A549 (cell line): ENCODE data around the gene TMEM167B. TPM values are rescaled to one million over a fixed set of nuclear protein-coding genes. Genes with fewer than 3 reads are reported as not detected.

Experiments
- ATAC-seq, 2 experiments: fragments of 200-7000 bp in 1 of 2; fragments of >200 bp in 1 of 2; cut with Nextera tagmentation in 1 of 2; cut with Tn5 transposase in 1 of 2; 3 replicates each; pipeline versions ENCODE4 v1.8.0 to v1.9.1; 2018 to 2020; ENCODE audit warnings: mild to moderate bottlenecking in 1 of 2, moderate library complexity in 1 of 2
- CTCF ChIA-PET: fragments of 300-600 bp; sonication (Branson Sonifier 250); formaldehyde crosslinking; extraction: SDS; loops from one replicate; lab custom pipeline; 2021; ENCODE audit warnings: antibody characterized with exemption, inconsistent platforms; lab: Yijun Ruan, JAX
- POLR2A ChIA-PET: fragments of 350-600 bp; formaldehyde crosslinking; extraction: SDS; loops from one replicate; lab custom pipeline; 2021; ENCODE audit warnings: antibody characterized with exemption, inconsistent platforms; lab: Yijun Ruan, JAX
- DNase-seq, 2 experiments: peaks; one replicate each; pipeline versions ENCODE4 v3.0.0 to v3.0.0-alpha.2; 2011 to 2016; ENCODE audit warnings: low read depth in 1 of 2, low spot score in 1 of 2
- FAIRE-seq: peaks from 2 replicates; lab custom pipeline; 2011; peaks lifted over from hg19 to GRCh38; lab: Jason Lieb, UNC
- H3K27ac ChIP-seq, 2 experiments: fragments of >200 bp; sonication (Bioruptor Twin); formaldehyde crosslinking; 3 replicates each; pipeline ENCODE4 v1.5.1; 2016 to 2017
- H3K4me1 ChIP-seq: fragments of >200 bp; sonication (Bioruptor Twin); formaldehyde crosslinking; 3 replicates; pipeline ENCODE4 v1.6.1; 2016
- H3K4me2 ChIP-seq: fragments of >200 bp; sonication (Bioruptor Twin); formaldehyde crosslinking; 3 replicates; pipeline ENCODE4 v1.6.1; 2016
- H3K4me3 ChIP-seq: fragments of >200 bp; sonication (Bioruptor Twin); formaldehyde crosslinking; 3 replicates; pipeline ENCODE4 v1.5.1; 2016
- H3K9me3 ChIP-seq: fragments of >200 bp; sonication (Bioruptor Twin); formaldehyde crosslinking; 3 replicates; pipeline ENCODE4 v1.6.1; 2016
- CBX2 ChIP-seq: fragments of 200-600 bp; sonication (generic); IDR thresholded peaks from 2 replicates; pipeline ENCODE4 v1.6.1; 2016; ENCODE audit warnings: low read depth, mild to moderate bottlenecking, borderline replicate concordance
- CEBPB ChIP-seq, 2 experiments: fragments of >200 bp in 1 of 2; sonication (Bioruptor Twin) in 1 of 2; formaldehyde crosslinking in 1 of 2; IDR thresholded peaks; 2 replicates each; pipeline ENCODE4 v1.6.1; 2012 to 2016
- CTCF ChIP-seq: fragments of >200 bp; sonication (Bioruptor Twin); formaldehyde crosslinking; IDR thresholded peaks from 3 replicates; pipeline ENCODE4 v1.5.1; 2016
- EHMT2 ChIP-seq: fragments of 200-600 bp; sonication (generic); IDR thresholded peaks from 2 replicates; pipeline ENCODE4 v1.6.1; 2016; ENCODE audit warnings: antibody characterized with exemption, low read depth, mild to moderate bottlenecking, moderate library complexity
- ELK1 ChIP-seq: fragments of 150-350 bp; IDR thresholded peaks from 2 replicates; pipeline ENCODE4 v1.6.1; 2014; ENCODE audit warnings: low read depth, mild to moderate bottlenecking, low read length
- EP300 ChIP-seq, 2 experiments: fragments of >200 bp; sonication (Bioruptor Twin); formaldehyde crosslinking; IDR thresholded peaks; 2 replicates in 1 of 2; 3 replicates in 1 of 2; pipeline ENCODE4 v1.6.1; 2016 to 2017
- FOSB ChIP-seq: fragments of 250-450 bp; sonication (Bioruptor Pico); IDR thresholded peaks from 2 replicates; pipeline ENCODE4 v1.5.0; 2020; ENCODE audit warnings: mild to moderate bottlenecking, moderate library complexity
- HDAC2 ChIP-seq: fragments of 200-600 bp; sonication (generic); IDR thresholded peaks from 2 replicates; pipeline ENCODE4 v1.6.1; 2016
- HOXA7 ChIP-seq: fragments of 250-450 bp; sonication (Bioruptor Pico); IDR thresholded peaks from 2 replicates; pipeline ENCODE4 v1.5.0; 2020; ENCODE audit warnings: mild to moderate bottlenecking, moderate library complexity
- JUNB ChIP-seq: fragments of >200 bp; sonication (Bioruptor Twin); formaldehyde crosslinking; IDR thresholded peaks from 2 replicates; pipeline ENCODE4 v1.6.1; 2016
- MAFK ChIP-seq: fragments of 450-650 bp; IDR thresholded peaks from 2 replicates; pipeline ENCODE4 v1.6.1; 2014; ENCODE audit not compliant: partially characterized antibody
- MYC ChIP-seq: IDR thresholded peaks from 2 replicates; pipeline ENCODE4 v1.6.1; 2012; ENCODE audit warnings: mild to moderate bottlenecking, inconsistent platforms, low read length, improper control_type of control experiment, borderline replicate concordance
- NFE2L2 ChIP-seq: fragments of 150-350 bp; conservative IDR thresholded peaks from 2 replicates; pipeline ENCODE4 v1.6.1; 2014; ENCODE audit warnings: low read length
- RCOR1 ChIP-seq: fragments of 150-350 bp; IDR thresholded peaks from 2 replicates; pipeline ENCODE4 v1.6.1; 2014; ENCODE audit warnings: antibody characterized with exemption, low read length, low read depth
- RFX5 ChIP-seq: fragments of 450-650 bp; IDR thresholded peaks from 2 replicates; pipeline ENCODE4 v1.7.1; 2014; ENCODE audit warnings: antibody characterized with exemption, mild to moderate bottlenecking, moderate library complexity
- RNF2 ChIP-seq: fragments of 200-600 bp; sonication (generic); IDR thresholded peaks from 2 replicates; pipeline ENCODE4 v1.6.1; 2016; ENCODE audit warnings: low read depth, mild to moderate bottlenecking, antibody characterized with exemption, moderate library complexity, borderline replicate concordance
- TFCP2L1 ChIP-seq: fragments of 250-450 bp; sonication (Bioruptor Pico); IDR thresholded peaks from 2 replicates; pipeline ENCODE4 v1.5.0; 2021; ENCODE audit warnings: mild to moderate bottlenecking
- WGBS: methylation state at CpG from one replicate; pipeline ENCODE4 v1.1.6; 2017; ENCODE audit errors: missing lambda C conversion rate; 5-methylcytosine and 5-hydroxymethylcytosine counted together
- polyA plus RNA-seq, 4 experiments: library from polyadenylated mRNA; depleted of rRNA in 3 of 4; stranded (reverse); fragments of >200 nt; fragmentation: RNase III in 1 of 4; extraction: RNeasy Plus Mini Kit Qiagen cat#74134 plus additional on column Dnase treatment in 1 of 4; gene quantifications; 2 replicates in 3 of 4; 3 replicates in 1 of 4; pipeline ENCODE4 v1.2.3, GENCODE V29; 2011 to 2017
- TF ChIP-seq, protein P1 (sequence below): fragments of 250-450 bp; sonication (Bioruptor Pico); IDR thresholded peaks from 2 replicates; pipeline ENCODE4 v1.5.0; 2021; ENCODE audit warnings: mild to moderate bottlenecking, moderate library complexity, borderline replicate concordance
- TF ChIP-seq, protein P2 (sequence below): fragments of >200 bp; sonication (Bioruptor Twin); formaldehyde crosslinking; IDR thresholded peaks from 3 replicates; pipeline ENCODE4 v1.6.1; 2016
- TF ChIP-seq, protein P3 (sequence below): IDR thresholded peaks from 2 replicates; pipeline ENCODE4 v1.6.1; 2012
- TF ChIP-seq, protein P4 (sequence below): fragments of >200 bp; sonication (Bioruptor Twin); formaldehyde crosslinking; IDR thresholded peaks from 2 replicates; pipeline ENCODE4 v1.6.1; 2016

The TMEM167B gene
- polyA plus RNA-seq, 2 of the 4 experiments (the other 2 are of a cell fraction): 9.7 to 10.9 TPM

DNA sequence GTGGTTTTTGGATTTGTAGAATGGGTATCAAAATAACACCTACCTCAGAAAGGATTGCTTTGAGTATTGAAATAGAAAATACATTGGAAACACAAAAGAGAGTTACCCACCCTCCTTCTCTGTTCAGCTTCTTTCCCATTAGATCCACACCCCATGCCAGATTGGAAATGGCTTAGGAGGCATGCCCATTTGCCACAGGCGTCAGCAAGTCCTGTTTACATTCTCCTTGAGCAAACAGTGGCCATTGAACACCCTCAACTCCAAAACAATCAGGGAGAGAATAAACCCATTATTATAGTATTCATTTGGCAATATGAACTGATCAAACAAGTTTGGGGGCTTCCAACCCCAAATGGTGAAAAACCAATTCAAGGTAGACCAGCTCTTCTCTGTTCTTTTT, 25.7 kb downstream of the TMEM167B start:
- no peak for DNase-seq
- no peaks in the 10 kb centered on the region for H3K9me3 ChIP-seq
- ATAC-seq: no peak
- POLR2A ChIA-PET: interaction anchor here (0.9 kb wide), 1 partner anchor 16 kb away, joined by 3 read pairs; no protein-coding TSS in a partner anchor
- H3K4me3 ChIP-seq: no peak overlapping the region
- no peak for TF ChIP-seq HOXA7 (CRISPR knock-in tag)
- TF ChIP-seq, protein P1, sequence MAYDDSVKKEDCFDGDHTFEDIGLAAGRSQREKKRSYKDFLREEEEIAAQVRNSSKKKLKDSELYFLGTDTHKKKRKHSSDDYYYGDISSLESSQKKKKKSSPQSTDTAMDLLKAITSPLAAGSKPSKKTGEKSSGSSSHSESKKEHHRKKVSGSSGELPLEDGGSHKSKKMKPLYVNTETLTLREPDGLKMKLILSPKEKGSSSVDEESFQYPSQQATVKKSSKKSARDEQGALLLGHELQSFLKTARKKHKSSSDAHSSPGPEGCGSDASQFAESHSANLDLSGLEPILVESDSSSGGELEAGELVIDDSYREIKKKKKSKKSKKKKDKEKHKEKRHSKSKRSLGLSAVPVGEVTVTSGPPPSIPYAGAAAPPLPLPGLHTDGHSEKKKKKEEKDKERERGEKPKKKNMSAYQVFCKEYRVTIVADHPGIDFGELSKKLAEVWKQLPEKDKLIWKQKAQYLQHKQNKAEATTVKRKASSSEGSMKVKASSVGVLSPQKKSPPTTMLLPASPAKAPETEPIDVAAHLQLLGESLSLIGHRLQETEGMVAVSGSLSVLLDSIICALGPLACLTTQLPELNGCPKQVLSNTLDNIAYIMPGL (CRISPR knock-in tag): no peak
- no peak for TF ChIP-seq ELK1
- no peak for TF ChIP-seq EP300 (IDR thresholded peaks at IDR 0.05)
- no peak for FAIRE-seq
- H3K27ac ChIP-seq: no peak overlapping the region
- no peak overlapping the region for H3K4me2 ChIP-seq
- CTCF ChIA-PET: interaction anchor here (0.8 to 1.3 kb wide), 4 partner anchors 16 to 283 kb away, joined by 3 read pairs; no protein-coding TSS in a partner anchor
- WGBS: 20% methylated on average over 1 of the region's 1 CpG
- H3K4me1 ChIP-seq: peaks cover 17% of the 10 kb centered on the region; the same call in 2 of the 3 replicates

- 96% methylated on average over 3 of the region's 3 CpGs for WGBS
- CTCF ChIA-PET: interaction anchor here (0.7 kb wide), 1 partner anchor 232 kb away, joined by 3 read pairs; no protein-coding TSS in a partner anchor
- ATAC-seq: no peak
Measured at GRCh38 chr1:109118089-109118488, 27.5 kb downstream of the TMEM167B start.

DNA sequence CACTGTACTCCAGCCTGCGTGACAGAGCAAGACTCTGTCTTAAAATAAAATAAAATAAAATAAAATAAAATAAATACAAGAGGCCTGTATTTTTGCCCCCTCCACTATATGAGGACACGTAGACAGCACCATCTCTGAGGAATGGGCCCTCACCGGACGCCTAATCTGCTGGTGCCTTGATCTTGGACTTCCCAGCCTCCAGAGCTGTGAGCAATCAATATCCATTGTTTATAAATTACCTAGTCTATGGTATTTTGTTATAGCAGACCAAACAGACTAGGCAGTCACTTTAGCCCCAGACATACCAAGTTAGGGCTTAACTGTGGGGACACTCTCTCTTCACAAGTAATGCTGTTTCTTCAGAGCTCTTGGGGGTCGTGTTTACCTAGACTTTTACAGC, 29.8 kb downstream of the TMEM167B start:
- no peak for FAIRE-seq
- Histone ChIP-seq H3K4me3 (no peak overlapping the region), H3K27ac (no peak overlapping the region), H3K4me2 (no peak overlapping the region), H3K4me1 (0 out of 3 replicates have a peak, but pooled peaks cover 5% of the 10 kb centered on the region), H3K9me3 (no peaks in the 10 kb centered on the region)
- 79% methylated on average over 5 of the region's 5 CpGs for WGBS
- ChIA-PET CTCF (no interaction called here), POLR2A (no interaction called here)
- TF ChIP-seq NFE2L2: no peak
- no peak for TF ChIP-seq HDAC2
- no peak for TF ChIP-seq JUNB
- TF ChIP-seq, protein P2, sequence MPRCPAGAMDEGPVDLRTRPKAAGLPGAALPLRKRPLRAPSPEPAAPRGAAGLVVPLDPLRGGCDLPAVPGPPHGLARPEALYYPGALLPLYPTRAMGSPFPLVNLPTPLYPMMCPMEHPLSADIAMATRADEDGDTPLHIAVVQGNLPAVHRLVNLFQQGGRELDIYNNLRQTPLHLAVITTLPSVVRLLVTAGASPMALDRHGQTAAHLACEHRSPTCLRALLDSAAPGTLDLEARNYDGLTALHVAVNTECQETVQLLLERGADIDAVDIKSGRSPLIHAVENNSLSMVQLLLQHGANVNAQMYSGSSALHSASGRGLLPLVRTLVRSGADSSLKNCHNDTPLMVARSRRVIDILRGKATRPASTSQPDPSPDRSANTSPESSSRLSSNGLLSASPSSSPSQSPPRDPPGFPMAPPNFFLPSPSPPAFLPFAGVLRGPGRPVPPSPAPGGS: no peak
- TF ChIP-seq, protein P3, sequence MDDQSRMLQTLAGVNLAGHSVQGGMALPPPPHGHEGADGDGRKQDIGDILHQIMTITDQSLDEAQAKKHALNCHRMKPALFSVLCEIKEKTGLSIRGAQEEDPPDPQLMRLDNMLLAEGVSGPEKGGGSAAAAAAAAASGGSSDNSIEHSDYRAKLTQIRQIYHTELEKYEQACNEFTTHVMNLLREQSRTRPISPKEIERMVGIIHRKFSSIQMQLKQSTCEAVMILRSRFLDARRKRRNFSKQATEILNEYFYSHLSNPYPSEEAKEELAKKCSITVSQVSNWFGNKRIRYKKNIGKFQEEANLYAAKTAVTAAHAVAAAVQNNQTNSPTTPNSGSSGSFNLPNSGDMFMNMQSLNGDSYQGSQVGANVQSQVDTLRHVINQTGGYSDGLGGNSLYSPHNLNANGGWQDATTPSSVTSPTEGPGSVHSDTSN: no peak
- TF ChIP-seq RFX5: no peak
- TF ChIP-seq, protein P4, sequence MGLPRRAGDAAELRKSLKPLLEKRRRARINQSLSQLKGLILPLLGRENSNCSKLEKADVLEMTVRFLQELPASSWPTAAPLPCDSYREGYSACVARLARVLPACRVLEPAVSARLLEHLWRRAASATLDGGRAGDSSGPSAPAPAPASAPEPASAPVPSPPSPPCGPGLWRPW: no peak
- no peak for TF ChIP-seq TFCP2L1 (CRISPR knock-in tag)
- TF ChIP-seq MYC: no peak
- ATAC-seq: no peak
- no peak for DNase-seq

More at GRCh38 chr1:109118089-109118488, 27.5 kb downstream of the TMEM167B start:
- Histone ChIP-seq H3K4me1 (0 out of 3 replicates have a peak, but pooled peaks cover 5% of the 10 kb centered on the region), H3K27ac (no peak overlapping the region)
- TF ChIP-seq RCOR1 (no peak), RNF2 (no peak), CBX2 (no peak), CTCF (no peak), FOSB (no peak), CEBPB (IDR thresholded peaks at IDR 0.05) (no peak), MAFK (no peak), EHMT2 (no peak)
- TF ChIP-seq, all 56 proteins: peak for 0
- POLR2A ChIA-PET: no interaction called here
- no peak overlapping the region for H3K4me3 ChIP-seq
- DNase-seq: no peak
- H3K9me3 ChIP-seq: no peaks in the 10 kb centered on the region
- FAIRE-seq: no peak
- H3K4me2 ChIP-seq: no peak overlapping the region
